ENCODE results near the gene FNIP2. TPM values are rescaled to one million over a fixed set of nuclear protein-coding genes. Genes with fewer than 3 reads are reported as not detected.

Gene FNIP2
- polyA plus RNA-seq, 1 of the 3 experiments (the other 2 are of a cell fraction), result 0.97 TPM

DNA sequence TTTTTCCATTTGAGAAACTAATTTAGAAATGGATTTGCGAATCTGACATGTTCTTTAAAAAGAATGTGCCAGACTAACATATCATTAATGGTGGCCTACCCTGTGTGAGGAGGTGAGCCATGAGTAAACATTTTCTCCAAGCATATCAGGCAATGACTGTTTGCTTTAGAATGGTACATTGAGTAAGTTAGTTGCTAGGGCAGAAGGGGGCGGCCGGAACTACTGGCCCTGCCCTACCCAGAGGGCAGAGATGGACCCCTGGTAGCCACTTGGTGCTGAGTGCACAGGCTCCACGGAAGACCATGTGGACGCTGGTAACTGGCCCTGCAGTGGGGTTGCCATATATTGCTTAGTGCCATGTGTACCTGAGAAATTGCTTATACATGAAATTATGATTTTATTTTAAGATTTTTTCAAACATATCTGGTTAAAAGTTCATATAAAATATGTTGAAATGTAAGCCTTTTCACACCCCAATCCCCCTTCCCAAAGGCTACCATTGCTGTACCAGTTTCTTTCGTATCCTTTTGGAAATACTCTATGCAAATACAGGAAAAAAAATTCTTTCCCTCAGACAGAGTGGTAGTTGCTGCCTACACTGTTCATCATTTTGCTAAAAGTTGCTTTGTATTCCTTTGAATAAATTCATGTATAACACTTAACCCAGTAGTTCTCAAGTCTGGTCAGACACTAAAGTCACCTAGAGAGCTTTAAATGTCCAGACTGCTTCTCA lies 8.8 kb downstream of the FNIP2 start:
- Histone ChIP-seq H2AFZ (ENCODE audit: low read depth) (no peak overlapping the region), H3K9me2 (no peaks in the 10 kb centered on the region), H3K36me3 (replicated peaks in 1 of 2; ENCODE audit: control insufficient read depth in 1 of 2, insufficient read depth in 2 of 2, low read length in 1 of 2) (no peaks in the 10 kb centered on the region), H3K4me3 (ENCODE audit: low read depth in 2 of 2, low read length in 1 of 2) (no peak overlapping the region), H3K9ac (no peak overlapping the region), H3K9me3 (no peaks in the 10 kb centered on the region), H3K27me3 (ENCODE audit: insufficient read depth) (no peaks in the 10 kb centered on the region), H3K4me2 (no peak overlapping the region), H3K79me2 (ENCODE audit: insufficient read depth) (peaks cover 84% of the 10 kb centered on the region), H3F3A (replicated peaks; ENCODE audit: insufficient read depth) (peaks cover 16% of the 10 kb centered on the region), H3K4me1 (ENCODE audit: control insufficient read depth in 1 of 2, insufficient read depth in 2 of 2, low read depth in 1 of 2, low read length in 1 of 2) (peaks cover 3 to 15% of the 10 kb centered on the region in 2 experiments; a peak in 3 of 4 replicates), H4K20me1 (ENCODE audit: insufficient read depth) (no peaks in the 10 kb centered on the region), H3K27ac (ENCODE audit: low read depth in 2 of 2, low read length in 1 of 2) (no peak overlapping the region)
- ChIA-PET POLR2A (no interaction called here), CTCF (no interaction called here)
- DNase-seq, result no peak
- TF ChIP-seq, protein P1, sequence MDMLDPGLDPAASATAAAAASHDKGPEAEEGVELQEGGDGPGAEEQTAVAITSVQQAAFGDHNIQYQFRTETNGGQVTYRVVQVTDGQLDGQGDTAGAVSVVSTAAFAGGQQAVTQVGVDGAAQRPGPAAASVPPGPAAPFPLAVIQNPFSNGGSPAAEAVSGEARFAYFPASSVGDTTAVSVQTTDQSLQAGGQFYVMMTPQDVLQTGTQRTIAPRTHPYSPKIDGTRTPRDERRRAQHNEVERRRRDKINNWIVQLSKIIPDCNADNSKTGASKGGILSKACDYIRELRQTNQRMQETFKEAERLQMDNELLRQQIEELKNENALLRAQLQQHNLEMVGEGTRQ (IDR thresholded peaks at IDR 0.05; ENCODE audit: borderline replicate concordance, low read depth, low read length), result no peak
- no peak for TF ChIP-seq SIN3A (IDR thresholded peaks at IDR 0.05; ENCODE audit: borderline replicate concordance, low read depth, low read length)
- TF ChIP-seq, protein P2, sequence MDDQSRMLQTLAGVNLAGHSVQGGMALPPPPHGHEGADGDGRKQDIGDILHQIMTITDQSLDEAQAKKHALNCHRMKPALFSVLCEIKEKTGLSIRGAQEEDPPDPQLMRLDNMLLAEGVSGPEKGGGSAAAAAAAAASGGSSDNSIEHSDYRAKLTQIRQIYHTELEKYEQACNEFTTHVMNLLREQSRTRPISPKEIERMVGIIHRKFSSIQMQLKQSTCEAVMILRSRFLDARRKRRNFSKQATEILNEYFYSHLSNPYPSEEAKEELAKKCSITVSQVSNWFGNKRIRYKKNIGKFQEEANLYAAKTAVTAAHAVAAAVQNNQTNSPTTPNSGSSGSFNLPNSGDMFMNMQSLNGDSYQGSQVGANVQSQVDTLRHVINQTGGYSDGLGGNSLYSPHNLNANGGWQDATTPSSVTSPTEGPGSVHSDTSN (IDR thresholded peaks at IDR 0.05), result no peak
- TF ChIP-seq, protein P3, sequence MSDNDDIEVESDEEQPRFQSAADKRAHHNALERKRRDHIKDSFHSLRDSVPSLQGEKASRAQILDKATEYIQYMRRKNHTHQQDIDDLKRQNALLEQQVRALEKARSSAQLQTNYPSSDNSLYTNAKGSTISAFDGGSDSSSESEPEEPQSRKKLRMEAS (IDR thresholded peaks at IDR 0.05; ENCODE audit: low read depth), result no peak
- TF ChIP-seq ELF1 (IDR thresholded peaks at IDR 0.05), result no peak
- no peak for TF ChIP-seq SMC3 (IDR thresholded peaks at IDR 0.05; ENCODE audit: low read depth, low read length)
- TF ChIP-seq MXI1 (IDR thresholded peaks at IDR 0.05; ENCODE audit: low read depth, low read length), result no peak
- TF ChIP-seq RXRA (IDR thresholded peaks at IDR 0.05; ENCODE audit: borderline replicate concordance, low read depth), result no peak
- WGBS (ENCODE audit: low lambda C conversion rate), result 74% methylated on average over 5 of the region's 6 CpGs

GRCh38 chr4:158778156-158778711 lies 9.4 kb downstream of the FNIP2 start:
- Histone ChIP-seq H3K36me3 (replicated peaks in 1 of 2; ENCODE audit: control insufficient read depth in 1 of 2, insufficient read depth in 2 of 2, low read length in 1 of 2) (no peaks in the 10 kb centered on the region), H3K9ac (no peak overlapping the region), H3K9me3 (no peaks in the 10 kb centered on the region), H3K4me2 (no peak overlapping the region), H3F3A (replicated peaks; ENCODE audit: insufficient read depth) (peaks cover 17% of the 10 kb centered on the region), H3K9me2 (no peaks in the 10 kb centered on the region), H3K27me3 (ENCODE audit: insufficient read depth) (no peaks in the 10 kb centered on the region), H3K4me1 (ENCODE audit: control insufficient read depth in 1 of 2, insufficient read depth in 2 of 2, low read depth in 1 of 2, low read length in 1 of 2) (peaks cover 8 to 15% of the 10 kb centered on the region in 2 experiments; a peak in 3 of 4 replicates), H2AFZ (ENCODE audit: low read depth) (no peak overlapping the region; the same call in 1 of the 2 replicates), H3K79me2 (ENCODE audit: insufficient read depth) (peaks cover 84% of the 10 kb centered on the region), H3K4me3 (ENCODE audit: low read depth in 2 of 2, low read length in 1 of 2) (no peak overlapping the region), H4K20me1 (ENCODE audit: insufficient read depth) (no peaks in the 10 kb centered on the region), H3K27ac (ENCODE audit: low read depth in 2 of 2, low read length in 1 of 2) (no peak overlapping the region)
- ChIA-PET POLR2A (no interaction called here), CTCF (interaction anchor here (1.2 kb wide), 1 partner anchor 10 kb away, joined by 3 read pairs; no protein-coding TSS in a partner anchor)
- WGBS (ENCODE audit: low lambda C conversion rate), result 89% methylated on average over 2 of the region's 2 CpGs
- no peak for DNase-seq
- TF ChIP-seq, protein P2 (IDR thresholded peaks at IDR 0.05), result no peak
- TF ChIP-seq SIN3A (IDR thresholded peaks at IDR 0.05; ENCODE audit: borderline replicate concordance, low read depth, low read length), result no peak
- no peak for TF ChIP-seq MXI1 (IDR thresholded peaks at IDR 0.05; ENCODE audit: low read depth, low read length)
- no peak for TF ChIP-seq POLR2AphosphoS5 (IDR thresholded peaks at IDR 0.05; ENCODE audit: low read depth, low read length)
- no peak for TF ChIP-seq TEAD4 (IDR thresholded peaks at IDR 0.05; ENCODE audit: borderline replicate concordance, insufficient read depth)
- TF ChIP-seq GATA2 (CRISPR knock-in tag; IDR thresholded peaks at IDR 0.05), result no peak
- TF ChIP-seq FOSL2 (IDR thresholded peaks at IDR 0.05; ENCODE audit: borderline replicate concordance, low read depth), result no peak
- TF ChIP-seq ELF1 (IDR thresholded peaks at IDR 0.05), result no peak
- no peak for TF ChIP-seq IRF3 (IDR thresholded peaks at IDR 0.05; ENCODE audit: low read depth, low read length)

Measured in SK-N-SH (cell line).